Endothelial cell of hepatic sinusoid (primary cell): ENCODE measurements around the gene HOXA7.

Experiments
- in situ Hi-C: cut with HindIII; loops from 2 replicates; pipeline ENCODE4 v1.10.0; 2017; ENCODE audit warnings: low sequenced_read_pairs

HOXA7 gene

DNA sequence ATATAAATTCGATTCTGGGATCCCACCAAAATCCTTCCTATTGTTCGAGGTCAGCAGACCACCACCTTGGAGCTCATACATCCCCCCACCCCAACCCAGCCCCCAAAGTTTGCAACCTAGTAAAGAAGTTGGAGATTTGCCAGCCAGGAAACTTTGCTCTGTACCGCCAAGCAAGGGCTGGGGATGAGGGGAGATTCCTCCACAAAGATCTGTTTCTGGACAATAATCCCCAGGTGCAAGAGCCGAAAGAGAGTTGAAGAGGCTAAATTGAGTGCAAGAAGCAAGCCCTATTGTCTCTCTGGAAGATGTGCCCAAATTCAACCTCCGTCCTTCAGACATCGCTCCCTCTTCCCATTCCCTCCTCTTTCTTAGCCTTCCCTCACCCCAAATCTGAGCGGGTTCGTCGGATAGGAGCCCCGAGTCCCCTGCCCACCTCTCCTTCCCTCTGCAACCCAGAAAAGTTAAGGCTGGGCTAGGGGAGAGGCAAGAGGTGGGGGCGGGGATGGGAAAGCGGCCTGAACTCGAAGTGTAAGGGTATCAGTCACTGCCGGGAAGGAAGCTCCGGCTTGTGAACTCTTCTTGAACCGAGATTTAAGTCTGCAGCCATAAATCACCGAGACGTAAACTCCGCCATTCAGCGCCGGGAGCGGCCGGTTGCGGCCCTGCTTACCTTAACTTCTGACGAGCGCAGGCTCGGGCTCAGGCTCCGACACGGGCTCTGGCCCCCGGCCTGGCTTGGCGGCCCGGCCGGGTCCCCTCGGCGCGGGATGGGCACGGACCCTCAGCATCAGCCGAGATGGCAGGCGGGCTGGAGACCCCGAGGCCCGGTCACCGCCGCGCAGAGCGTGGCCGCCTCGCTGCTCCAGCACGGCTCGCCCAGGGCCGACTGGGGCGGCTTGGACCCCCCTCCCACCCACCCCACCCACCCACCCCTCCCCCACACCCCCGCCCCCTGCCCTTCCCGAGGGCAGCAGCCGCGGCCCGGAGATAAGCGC lies 43.2 kb downstream of the HOXA7 start:
- in situ Hi-C loops: no loop called here

DNA sequence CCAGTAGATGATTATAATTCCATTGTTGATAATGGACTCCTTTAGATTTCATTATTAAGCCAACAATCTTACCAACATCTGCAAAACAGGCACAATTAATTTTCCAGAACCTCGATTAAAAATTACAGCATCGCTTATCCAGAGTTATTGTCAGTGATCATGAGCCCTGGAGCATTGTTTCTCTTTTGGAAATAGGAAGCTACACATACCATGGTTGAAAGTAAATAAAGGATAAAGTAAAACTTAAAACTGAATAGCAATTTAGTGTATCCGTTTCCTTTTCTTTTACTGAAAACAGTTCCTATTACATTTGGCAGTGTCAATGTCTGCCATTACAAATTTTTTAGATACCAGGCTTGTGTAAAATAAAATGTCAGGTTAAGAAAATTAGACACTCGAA lies 44.1 kb downstream of the HOXA7 start:
- in situ Hi-C loops: no loop called here

DNA sequence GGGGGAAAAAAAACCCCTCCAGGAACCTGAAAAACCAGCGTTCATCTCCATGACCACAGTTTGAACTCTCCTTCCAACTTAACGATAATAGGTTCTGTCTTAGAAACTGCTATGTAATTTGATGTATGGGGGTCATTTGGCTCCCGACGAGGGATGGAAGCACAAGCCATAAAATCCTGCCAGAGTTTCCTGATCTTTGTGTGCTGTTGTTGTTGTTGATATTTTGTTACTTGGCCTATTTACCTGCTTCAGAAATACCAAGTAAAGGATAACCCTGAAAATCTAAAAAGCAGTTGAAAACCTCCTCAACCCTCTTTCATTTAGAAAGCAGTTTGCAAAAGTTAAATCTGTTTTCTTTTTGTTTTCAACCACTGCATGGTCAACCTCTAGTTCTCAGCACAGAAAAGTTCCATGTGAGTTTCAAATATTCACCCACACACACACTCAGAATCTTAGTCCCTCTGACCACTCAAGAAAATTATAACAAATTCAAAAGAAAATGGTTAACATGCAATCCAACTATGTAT lies 44.7 kb downstream of the HOXA7 start:
- in situ Hi-C loops: no loop called here

DNA sequence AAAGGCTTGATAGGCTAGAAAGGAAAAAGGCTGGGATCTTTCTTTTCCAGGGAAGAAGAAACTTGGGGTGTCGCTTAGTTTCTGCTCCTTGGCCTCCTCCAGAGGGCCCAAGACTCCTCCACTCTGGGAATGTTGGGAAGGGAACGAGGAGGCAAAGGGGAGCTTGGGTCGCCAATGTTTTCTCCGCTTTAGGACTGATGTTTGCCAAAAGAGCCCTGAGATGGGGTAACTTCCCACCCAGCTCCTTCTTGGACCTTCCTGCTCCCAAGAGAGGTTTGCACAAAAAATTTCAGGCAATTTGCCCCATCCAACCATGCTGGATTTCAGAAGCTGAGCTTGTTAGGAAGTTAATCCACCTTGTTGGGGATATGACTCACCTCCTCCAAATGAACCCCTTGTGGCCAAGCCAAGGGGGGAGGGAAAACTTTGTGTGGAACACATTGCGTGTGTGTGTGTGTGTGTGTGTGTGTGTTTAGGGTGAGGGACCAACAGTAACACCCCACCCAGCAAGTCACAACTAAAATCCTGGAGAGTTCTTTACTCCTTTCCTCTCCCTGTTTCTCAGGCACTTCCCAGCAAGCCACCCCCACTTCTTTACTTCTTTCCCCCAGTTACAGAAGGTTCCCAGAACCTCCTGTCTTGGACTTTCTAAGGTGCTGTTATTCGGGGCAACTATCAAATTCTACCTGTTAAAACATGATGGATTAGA lies 45.3 kb downstream of the HOXA7 start:
- in situ Hi-C loops: no loop called here

DNA sequence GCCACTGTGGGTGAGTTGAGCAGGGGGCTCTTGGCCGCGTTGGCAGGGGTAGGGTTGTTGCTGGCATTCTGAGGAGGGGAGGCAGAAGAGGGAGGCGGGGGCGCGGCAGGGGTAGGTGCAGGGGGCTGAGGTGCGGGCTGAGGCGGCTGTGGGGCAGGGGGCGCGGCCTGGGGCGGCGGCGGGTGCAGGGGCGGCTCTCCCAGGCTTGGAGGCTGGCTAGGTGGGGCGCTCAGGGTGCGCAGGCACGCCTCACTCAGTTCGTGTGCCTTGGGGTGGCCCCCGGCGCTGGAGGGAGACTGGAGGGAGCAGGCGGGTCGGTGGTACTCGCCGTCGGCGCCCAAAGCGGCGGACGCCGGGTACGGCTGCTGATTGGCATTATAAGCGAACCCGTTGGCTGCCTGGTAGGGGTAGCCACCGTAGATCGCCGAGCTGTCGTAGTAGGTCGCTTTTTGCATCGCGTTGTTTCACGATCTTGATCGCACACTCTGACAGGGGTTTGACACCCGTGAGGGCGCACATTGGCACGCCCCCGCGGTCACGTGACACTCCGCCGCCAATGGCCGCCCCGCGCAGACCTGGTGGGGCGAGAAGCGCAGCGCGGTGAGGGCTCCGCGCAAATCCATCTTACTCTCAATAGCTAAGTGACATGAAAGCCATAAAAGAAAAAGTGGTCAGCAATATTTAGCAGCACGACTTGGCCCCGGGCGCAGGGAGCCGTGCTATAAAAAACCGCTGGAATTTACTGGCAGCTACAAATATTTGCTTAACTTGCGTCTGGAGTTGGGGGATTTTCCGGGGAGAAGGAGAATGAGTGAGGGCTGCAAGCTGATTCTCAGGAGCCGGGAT lies 46.1 kb downstream of the HOXA7 start:
- in situ Hi-C loops: no loop called here

DNA sequence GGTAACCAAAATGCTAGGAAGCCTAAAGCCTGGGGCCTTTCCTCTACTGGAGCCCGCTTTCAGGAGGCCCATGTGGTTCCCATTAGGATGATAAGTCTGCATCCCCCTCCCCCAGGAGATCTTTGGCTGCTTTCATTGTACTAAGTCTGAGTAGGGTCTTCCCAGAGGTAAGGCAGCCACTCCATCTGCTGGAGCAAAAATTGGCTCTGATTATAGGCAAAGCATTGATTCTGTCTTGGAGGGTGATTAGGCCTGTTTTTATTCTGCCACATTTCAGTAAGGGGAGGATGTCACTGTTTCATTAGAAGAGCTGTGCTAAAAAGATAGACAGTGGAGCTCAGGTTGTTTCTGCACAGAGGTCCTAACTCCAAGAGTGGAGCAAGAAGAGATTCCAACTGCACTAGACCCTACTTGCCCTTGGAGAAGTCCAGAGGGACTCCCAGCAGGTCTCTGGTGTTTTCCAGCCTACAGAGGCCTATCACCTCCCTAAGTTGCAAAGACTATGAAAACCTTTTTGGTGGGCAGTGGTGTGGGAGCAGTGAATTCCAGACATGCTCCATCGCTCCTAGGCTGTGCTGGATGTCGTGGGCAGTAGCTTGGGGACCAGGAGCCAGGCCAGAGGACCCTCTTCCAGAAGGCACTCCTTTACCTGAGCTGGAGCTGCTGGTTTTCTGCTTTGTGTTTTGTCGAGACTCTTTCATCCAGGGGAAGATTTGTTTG lies 46.8 kb downstream of the HOXA7 start:
- in situ Hi-C loops: no loop called here

DNA sequence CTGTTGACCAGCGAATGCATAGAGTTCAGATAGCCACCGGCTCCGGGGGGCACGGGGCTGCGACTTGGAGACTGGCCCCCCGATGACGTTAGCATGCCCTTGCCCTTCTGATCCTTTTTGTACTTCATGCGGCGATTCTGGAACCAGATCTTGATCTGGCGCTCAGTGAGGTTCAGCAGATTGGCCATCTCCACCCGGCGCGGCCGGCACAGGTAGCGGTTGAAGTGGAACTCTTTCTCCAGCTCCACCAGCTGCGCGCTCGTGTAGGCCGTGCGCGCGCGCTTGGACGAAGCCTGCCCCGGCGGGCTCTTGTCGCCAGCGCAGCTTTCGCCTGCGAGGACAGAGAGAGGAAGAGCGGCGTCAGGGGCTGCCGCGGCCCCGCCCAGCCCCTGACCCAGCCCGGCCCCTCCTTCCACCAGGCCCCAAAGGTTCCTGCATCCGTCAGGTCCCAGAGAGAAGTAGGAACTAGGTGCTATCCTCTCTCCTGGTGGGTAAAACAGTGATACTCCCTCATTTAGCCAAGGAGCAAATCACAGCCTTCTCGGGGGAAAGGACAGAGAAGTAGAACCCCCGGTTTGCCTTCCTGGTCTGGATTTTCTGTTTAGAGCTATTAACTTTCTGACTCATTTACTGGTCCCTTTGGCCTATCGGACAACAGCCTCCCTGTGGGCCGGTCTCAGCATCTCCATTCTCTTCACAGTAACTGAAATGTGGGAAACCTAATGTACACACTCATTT lies 47.9 kb downstream of the HOXA7 start:
- in situ Hi-C loops: no loop called here

DNA sequence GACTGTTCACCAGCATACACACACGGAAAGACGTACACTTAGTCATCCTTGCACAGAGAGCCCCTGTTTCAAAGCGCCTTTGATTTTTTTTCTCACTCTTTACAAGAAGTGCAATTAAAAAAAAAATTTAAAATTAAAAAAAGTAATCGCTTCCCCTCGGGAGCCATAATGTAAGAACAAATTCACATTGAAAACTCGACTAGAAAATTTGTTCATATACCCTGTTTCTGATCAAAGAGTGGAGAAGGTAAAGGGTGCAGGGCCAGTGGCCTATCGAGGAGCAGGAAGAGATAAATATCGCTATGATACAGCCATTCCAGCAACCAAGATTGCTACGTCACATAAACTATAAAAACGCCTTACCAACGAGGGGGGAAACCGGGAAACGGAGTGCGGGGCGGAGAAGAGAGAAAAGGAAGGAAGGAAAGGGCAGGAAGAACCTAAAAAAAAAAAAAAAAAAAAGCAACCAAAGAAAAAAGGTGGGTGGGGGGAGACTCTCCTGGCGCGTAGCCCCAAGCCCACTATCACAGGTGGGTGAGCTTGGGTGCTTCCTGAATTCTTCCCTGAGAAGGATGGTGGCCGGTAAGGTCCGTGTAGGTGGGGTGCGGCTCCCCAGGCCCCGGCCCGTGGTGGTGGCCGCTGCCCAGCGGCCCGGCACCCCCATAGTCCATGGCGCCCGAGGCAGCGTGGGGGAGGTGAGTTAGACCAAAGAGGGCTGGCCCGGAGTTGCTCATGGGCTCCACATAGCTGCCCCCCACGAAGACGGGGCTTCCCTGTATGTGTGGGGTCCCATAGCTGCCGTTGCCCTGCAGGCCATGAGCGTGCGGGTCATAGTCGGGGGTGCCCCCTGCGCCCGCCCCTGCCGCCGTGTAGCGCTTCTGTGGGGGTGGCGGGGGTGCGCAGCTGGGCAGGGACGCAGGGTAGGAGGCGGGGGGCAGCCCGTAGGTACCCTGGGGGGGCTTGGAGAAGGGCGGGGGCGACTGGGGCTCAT lies 48.8 kb downstream of the HOXA7 start:
- in situ Hi-C loops: no loop called here

DNA sequence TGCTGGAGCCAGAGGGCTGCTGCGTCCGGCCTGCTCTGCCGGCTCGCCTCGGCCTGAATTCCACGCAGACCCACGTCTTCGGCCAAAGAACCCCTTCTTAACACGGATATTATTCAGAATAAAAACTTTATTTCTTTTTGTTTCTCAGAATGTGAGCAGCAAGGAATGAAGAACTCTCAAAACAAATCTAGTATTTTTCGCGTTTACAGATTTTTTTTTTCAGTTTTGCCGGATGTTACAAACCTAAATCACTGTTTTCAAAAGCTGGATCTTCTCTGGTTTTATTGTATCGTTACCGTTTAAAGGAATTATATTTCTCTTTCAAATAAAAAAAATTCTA lies 49.6 kb downstream of the HOXA7 start:
- in situ Hi-C loops: no loop called here

DNA sequence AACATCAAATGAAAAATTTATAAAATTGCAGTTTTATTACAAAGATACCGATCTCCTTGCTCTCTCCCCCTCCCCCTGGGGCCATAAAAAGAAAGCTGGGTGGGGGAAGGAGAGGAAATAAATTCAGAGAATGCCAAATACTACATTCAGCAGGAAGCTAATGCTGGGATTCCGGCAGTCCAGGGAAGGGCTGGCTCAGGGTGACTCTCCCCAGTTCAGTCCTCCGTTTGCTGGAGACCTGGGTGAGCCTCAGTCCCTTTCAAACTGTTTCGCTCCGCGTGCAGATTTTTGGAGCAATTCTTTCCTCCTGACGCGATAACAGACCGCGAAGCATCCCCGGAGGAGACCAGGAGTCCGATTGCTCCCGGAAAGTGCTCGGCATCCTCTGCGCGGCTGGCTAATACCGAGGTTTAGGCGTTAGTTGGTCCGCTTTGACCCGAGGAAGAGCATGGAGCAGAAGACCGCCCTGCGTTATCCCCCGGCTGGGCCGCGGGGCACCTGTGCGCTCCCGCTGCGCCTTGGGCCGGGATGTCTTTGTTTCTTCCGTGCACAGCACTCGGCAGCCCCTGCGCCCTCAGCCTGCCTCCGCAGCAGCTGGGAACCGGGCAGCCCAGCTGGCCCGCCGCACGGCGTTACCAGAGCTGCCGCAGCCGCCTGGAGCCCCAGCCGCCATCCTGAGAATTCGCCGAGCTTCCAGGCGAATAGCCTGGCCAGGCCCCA lies 50.1 kb downstream of the HOXA7 start:
- in situ Hi-C loops: no loop called here

DNA sequence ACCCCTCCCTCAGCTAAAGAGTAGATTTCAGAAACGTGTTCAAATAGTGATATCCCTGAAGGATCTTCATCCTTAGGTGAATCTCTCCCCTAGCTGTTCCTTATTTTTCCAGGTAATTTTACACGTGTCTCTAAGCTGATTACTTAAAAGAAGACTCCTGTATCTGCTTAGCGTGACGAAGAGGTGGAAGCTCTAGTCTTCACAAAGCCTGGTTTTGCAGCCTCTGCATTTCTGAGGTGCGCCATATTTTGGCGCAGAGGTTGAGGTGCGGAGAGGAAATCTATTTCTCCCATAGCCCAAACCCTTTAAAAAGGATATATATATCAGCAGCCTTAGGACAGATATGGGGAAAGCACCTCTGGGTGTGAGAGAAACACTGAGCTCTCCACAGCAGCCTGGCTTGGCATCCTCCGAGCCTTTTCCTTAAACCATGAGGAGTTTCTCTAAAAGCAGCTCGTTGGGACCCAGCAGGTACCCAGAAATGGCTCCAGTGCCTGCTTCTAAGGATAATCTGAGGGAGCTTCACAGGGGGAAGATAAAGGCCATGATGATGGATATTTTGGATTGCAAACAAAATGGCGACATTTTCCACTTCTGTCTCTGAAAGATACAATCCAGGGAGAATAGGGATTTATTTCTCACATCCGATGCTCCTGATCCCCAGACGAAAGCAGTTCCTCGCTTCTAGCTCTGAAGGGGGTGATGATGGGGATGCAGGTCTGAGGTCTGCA lies 51.0 kb downstream of the HOXA7 start:
- in situ Hi-C loops: no loop called here

DNA sequence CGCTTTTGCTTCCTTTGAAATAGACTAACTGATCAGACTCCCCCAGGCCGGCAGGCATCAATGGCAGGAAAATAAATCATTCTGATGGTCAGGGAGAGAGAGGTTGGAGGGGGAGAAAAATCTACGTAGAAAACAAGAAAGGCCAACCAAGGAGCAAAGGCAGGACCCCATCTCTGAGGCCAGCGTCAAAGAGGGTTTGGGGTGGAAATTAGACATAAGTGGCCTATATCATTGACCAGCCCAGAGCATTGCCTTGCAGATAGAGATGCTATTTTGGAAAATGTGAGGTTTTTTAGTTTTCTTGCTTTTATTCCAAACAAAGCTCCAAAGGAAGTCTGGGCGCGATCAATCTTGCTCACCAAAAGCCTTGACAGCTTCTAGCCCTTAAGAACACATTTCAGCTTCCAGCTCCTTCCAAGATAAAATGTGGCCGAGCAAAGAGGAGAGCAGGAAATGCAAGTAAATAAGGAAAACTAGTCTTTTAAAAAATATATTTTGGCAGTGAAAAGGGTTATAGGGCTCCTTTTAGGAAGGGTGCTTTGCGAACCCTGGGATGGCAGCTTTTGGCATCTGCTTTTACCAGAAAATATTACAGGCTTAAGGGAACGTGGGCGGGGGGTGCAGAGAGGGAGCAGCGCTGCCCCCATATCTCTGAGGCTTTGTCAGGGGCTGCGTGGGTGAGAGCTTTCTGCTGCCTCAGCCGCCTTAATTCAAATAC lies 52.0 kb downstream of the HOXA7 start:
- in situ Hi-C loops: no loop called here
